Body of pancreas (tissue), 4 donors: ENCODE measurements around the gene RPS6KA5. TPM values are rescaled to one million over a fixed set of nuclear protein-coding genes. Genes with fewer than 3 reads are reported as not detected.
"Not testable (repeated sequence)": the region's sequence is repeated elsewhere in the genome, so short reads cannot be mapped to it uniquely, and the experiment has no call there.

Experiments
- ATAC-seq: fragments of 150-250 bp; one replicate; pipeline ENCODE4 v1.9.1; 2016
- DNase-seq, 4 donors: peaks; one replicate each; pipeline ENCODE4 v3.0.0-alpha.2; 2019
- H3K27ac ChIP-seq, 4 donors: fragments of 200-600 bp; sonication (generic); 1 replicate in 3 of 4; 2 replicates in 1 of 4; pipeline versions ENCODE4 v1.5.1 to v1.6.1; 2016 to 2019; ENCODE audit warnings: mild to moderate bottlenecking in 1 of 4, mixed read lengths in 1 of 4, moderate library complexity in 1 of 4
- H3K27me3 ChIP-seq, 2 donors: fragments of 200-600 bp; sonication (generic); one replicate each; pipeline ENCODE4 v1.6.0; 2016; ENCODE audit warnings: mild to moderate bottlenecking in 1 of 2
- H3K36me3 ChIP-seq, 2 donors: fragments of 200-600 bp; sonication (generic); replicated peaks in 1 of 2; 2 replicates each; pipeline ENCODE4 v1.5.1; 2016; ENCODE audit warnings: low read depth in 2 of 2; ENCODE audit not compliant: insufficient read depth in 1 of 2
- H3K4me1 ChIP-seq: fragments of 200-600 bp; sonication (generic); one replicate; pipeline ENCODE4 v1.6.0; 2016
- H3K4me3 ChIP-seq, 2 donors: fragments of 200-600 bp; sonication (generic); 1 replicate in 1 of 2; 2 replicates in 1 of 2; pipeline ENCODE4 v1.5.1; 2016 to 2019
- H3K9me3 ChIP-seq, 3 donors: fragments of 200-600 bp; sonication (generic); 1 replicate in 2 of 3; 2 replicates in 1 of 3; pipeline ENCODE4 v1.5.1; 2016
- CTCF ChIP-seq, 7 experiments: fragments of 450-650 bp in 4 of 7; fragments of 200-600 bp in 3 of 7; sonication (generic) in 3 of 7; IDR thresholded peaks; one replicate each; pipeline ENCODE4 v1.5.1; 2016 to 2019; ENCODE audit warnings: antibody characterized with exemption in 7 of 7
- POLR2A ChIP-seq, 3 donors: fragments of 450-650 bp; IDR thresholded peaks; one replicate each; pipeline ENCODE4 v1.6.1; 2016; ENCODE audit warnings: antibody characterized with exemption in 3 of 3, mild to moderate bottlenecking in 2 of 3
- WGBS, 2 donors: methylation state at CpG; one replicate each; pipeline ENCODE4 v1.1.5; 2017; 5-methylcytosine and 5-hydroxymethylcytosine counted together
- intact Hi-C: fragments of 100-400 bp; cut with DNase I; formaldehyde crosslinking; loops from one replicate; pipeline ENCODE4 v1.15.1; 2023
- total RNA-seq, 2 donors: library from RNA; depleted of rRNA; stranded (reverse); fragments of >200 nt; gene quantifications; one replicate each; pipeline ENCODE4 v1.1.0, GENCODE V29; 2016

RPS6KA5 gene
- total RNA-seq, 2 donors from 2014 or later = 0.66 to 2.9 TPM

GRCh38 chr14:91090743-91091142 lies 30.3 kb upstream of the RPS6KA5 start:
- H3K27me3 ChIP-seq = no peaks in the 10 kb centered on the region
- intact Hi-C loops = no loop called here
- no peaks in the 10 kb centered on the region for H3K36me3 ChIP-seq
- no peaks in the 10 kb centered on the region for H3K9me3 ChIP-seq
- DNase-seq (no peak), ATAC-seq (no peak)
- TF ChIP-seq CTCF (IDR thresholded peaks at IDR 0.05) (no peak), POLR2A (IDR thresholded peaks at IDR 0.05) (no peak)
- no peak overlapping the region for H3K4me3 ChIP-seq
- H3K27ac ChIP-seq = no peak overlapping the region
- H3K4me1 ChIP-seq = no peaks in the 10 kb centered on the region
- 89 to 100% methylated on average over 1 of the region's 1 CpG for WGBS, 2 donors

DNA sequence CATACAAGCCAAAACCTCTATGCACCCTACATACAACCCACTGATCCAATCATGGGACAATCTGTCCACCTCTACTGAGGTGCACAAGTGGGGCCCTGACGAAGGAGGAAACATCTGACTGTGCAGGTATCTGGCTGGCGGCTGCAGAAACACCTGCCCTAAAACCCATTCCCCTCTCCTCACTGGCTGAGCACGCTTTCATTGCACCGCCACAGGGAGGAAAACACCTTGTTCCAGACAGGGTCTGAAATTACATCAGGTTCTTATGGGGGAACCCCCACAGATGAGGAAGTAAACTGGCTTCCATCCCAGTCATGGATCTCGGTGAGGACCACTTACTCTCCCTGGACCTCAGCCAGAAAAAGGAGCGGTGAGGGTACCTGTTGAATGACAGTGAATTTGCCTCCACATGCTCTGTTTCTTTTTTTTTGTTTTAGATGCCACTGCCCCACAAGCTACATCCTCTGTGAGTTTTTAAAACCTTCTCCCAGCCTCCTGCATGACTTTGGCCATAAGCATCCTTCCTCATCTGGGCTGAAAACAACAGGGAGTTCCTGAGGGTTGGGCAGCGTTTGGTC lies 29.6 kb upstream of the RPS6KA5 start:
- intact Hi-C loops = no loop called here
- ATAC-seq = no peak
- TF ChIP-seq POLR2A (IDR thresholded peaks at IDR 0.05) = no peak
- no peak for TF ChIP-seq CTCF (IDR thresholded peaks at IDR 0.05)

DNA sequence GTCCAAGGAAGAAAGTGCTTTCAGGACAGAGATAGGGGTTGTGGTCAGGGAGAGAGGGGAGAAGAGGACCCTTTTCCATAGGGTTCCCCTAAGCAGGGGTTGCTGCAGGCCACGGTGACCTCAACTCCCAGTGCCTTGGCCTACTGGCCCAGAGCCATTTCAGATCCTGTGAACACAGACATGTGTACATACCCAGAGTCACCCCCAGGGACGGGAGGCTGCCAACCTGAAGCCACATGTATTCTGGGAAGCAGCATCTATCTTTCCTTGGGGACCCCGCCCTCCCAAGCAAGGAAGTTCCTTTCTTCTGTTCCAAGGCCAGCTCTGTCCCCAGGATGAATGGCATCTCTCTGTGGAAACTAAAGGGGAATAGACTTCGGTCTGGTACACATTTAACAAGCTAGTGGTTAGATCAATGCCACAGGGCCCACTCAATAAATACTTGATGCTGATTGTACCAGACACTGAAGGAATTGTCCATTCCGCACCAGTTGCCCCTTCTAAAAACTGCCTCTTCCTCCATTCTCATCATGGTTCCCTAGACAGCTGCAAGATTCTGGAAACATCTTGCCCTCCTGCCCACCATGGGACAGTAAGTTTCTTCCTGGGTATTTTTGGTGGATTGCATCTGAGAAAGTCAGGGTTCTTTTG lies 28.3 kb upstream of the RPS6KA5 start:
- no peaks in the 10 kb centered on the region for H3K36me3 ChIP-seq
- H3K9me3 ChIP-seq = no peaks in the 10 kb centered on the region
- H3K4me1 ChIP-seq = no peaks in the 10 kb centered on the region
- H3K27me3 ChIP-seq = no peaks in the 10 kb centered on the region
- intact Hi-C loops = no loop called here
- DNase-seq (peak in 3 of 4 donors; percentile 14 to 37 (median 21)), ATAC-seq (no peak)
- no peak for TF ChIP-seq POLR2A (IDR thresholded peaks at IDR 0.05)
- no peak for TF ChIP-seq CTCF (IDR thresholded peaks at IDR 0.05)
- 69 to 71% methylated on average over 2 to 5 of the region's 5 CpGs for WGBS, 2 donors
- H3K4me3 ChIP-seq = no peak overlapping the region
- H3K27ac ChIP-seq = no peak overlapping the region

More for the DNA sequence above, 29.6 kb upstream of the RPS6KA5 start:
- 78 to 86% methylated on average over 6 to 7 of the region's 7 CpGs for WGBS, 2 donors
- H3K4me3 ChIP-seq = no peak overlapping the region
- no peaks in the 10 kb centered on the region for H3K36me3 ChIP-seq
- DNase-seq = no peak
- no peak overlapping the region for H3K27ac ChIP-seq
- no peaks in the 10 kb centered on the region for H3K27me3 ChIP-seq
- no peaks in the 10 kb centered on the region for H3K4me1 ChIP-seq
- no peaks in the 10 kb centered on the region for H3K9me3 ChIP-seq

- not testable (repeated sequence) for H3K4me3 ChIP-seq
Observed at GRCh38 chr14:91087470-91087869, 27.0 kb upstream of the RPS6KA5 start.

DNA sequence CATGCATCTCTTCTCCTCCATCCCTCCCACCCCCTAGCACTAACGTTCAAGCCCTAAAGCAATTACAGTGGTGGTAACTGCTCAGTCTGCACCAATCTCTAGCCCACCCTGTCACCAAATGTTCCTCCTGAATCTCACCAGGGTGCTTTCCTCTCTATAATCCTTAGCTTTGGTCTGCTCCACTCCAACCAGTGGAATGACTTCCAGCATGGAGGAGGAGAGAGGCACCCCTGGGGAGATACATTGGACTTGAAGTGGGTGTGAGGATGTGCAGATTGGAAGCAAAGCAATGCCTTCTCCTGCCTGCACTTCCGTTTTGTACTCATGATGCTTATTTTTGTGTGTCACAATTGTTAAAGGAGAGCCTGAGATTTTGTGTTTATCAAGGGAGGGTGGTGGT lies 24.1 kb upstream of the RPS6KA5 start:
- no peaks in the 10 kb centered on the region for H3K27me3 ChIP-seq
- intact Hi-C loops = no loop called here
- TF ChIP-seq CTCF (IDR thresholded peaks at IDR 0.05) (no peak), POLR2A (IDR thresholded peaks at IDR 0.05) (no peak)
- no peaks in the 10 kb centered on the region for H3K4me1 ChIP-seq
- no peak overlapping the region for H3K4me3 ChIP-seq
- H3K36me3 ChIP-seq = no peaks in the 10 kb centered on the region
- 55 to 72% methylated on average over 2 of the region's 2 CpGs for WGBS, 2 donors
- H3K9me3 ChIP-seq = no peaks in the 10 kb centered on the region
- no peak overlapping the region for H3K27ac ChIP-seq
- ATAC-seq (no peak), DNase-seq (no peak)

More at GRCh38 chr14:91087470-91087869, 27.0 kb upstream of the RPS6KA5 start:
- WGBS, 2 donors = 48 to 50% methylated on average over 5 of the region's 5 CpGs
- H3K4me1 ChIP-seq, H3K27me3 ChIP-seq, intact Hi-C loops, H3K36me3 ChIP-seq, H3K9me3 ChIP-seq: not testable (repeated sequence)
- ATAC-seq (peak; percentile 62), DNase-seq (peak in 3 of 4 donors; percentile 34 to 51 (median 47))
- H3K27ac ChIP-seq = peak overlapping the region; percentile 28 to 68 (median 59)
- peak in 1 of 3 donors; percentile 23 for TF ChIP-seq POLR2A (IDR thresholded peaks at IDR 0.05)
